ENCODE results near the gene TMC6.
"Not testable (repeated sequence)": the region's sequence is repeated elsewhere in the genome, so short reads cannot be mapped to it uniquely, and the experiment has no call there.

TMC6 gene

DNA sequence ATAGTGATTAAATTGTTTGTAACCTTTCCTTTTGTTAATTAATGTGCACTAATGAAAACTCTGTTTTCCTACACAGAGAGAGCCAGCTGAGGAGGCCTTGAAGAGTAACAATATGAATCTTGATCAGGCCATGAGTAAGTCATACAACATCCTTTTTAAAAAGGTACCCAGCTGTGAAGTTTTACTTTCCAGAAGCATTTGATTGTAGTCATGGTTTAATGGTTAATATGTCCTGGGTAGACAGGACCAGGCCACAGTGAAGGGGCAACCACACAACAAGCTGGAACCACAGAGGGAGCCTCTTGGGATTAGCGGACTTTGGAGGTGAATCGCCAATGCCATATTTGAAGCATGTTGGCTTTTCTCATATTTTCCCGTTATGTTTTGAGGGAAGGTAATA is 55.6 kb downstream of the TMC6 start:
- DNase-seq (ENCODE audit: extremely low read depth, insufficient read length) = no peak
- TF ChIP-seq, protein P1, sequence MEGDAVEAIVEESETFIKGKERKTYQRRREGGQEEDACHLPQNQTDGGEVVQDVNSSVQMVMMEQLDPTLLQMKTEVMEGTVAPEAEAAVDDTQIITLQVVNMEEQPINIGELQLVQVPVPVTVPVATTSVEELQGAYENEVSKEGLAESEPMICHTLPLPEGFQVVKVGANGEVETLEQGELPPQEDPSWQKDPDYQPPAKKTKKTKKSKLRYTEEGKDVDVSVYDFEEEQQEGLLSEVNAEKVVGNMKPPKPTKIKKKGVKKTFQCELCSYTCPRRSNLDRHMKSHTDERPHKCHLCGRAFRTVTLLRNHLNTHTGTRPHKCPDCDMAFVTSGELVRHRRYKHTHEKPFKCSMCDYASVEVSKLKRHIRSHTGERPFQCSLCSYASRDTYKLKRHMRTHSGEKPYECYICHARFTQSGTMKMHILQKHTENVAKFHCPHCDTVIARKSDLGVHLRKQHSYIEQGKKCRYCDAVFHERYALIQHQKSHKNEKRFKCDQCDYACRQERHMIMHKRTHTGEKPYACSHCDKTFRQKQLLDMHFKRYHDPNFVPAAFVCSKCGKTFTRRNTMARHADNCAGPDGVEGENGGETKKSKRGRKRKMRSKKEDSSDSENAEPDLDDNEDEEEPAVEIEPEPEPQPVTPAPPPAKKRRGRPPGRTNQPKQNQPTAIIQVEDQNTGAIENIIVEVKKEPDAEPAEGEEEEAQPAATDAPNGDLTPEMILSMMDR (IDR thresholded peaks at IDR 0.05; ENCODE audit: insufficient read depth, low read length, poor library complexity, severe bottlenecking) = no peak
- H3K27me3 ChIP-seq (replicated peaks; ENCODE audit: control insufficient read depth, insufficient read depth, low read length) = no peaks in the 10 kb centered on the region
- peaks cover 7% of the 10 kb centered on the region for H3K36me3 ChIP-seq (ENCODE audit: control insufficient read depth, insufficient read depth, low read length)
- H3K4me3 ChIP-seq (replicated peaks; ENCODE audit: low read depth, low read length) = no peak overlapping the region

DNA sequence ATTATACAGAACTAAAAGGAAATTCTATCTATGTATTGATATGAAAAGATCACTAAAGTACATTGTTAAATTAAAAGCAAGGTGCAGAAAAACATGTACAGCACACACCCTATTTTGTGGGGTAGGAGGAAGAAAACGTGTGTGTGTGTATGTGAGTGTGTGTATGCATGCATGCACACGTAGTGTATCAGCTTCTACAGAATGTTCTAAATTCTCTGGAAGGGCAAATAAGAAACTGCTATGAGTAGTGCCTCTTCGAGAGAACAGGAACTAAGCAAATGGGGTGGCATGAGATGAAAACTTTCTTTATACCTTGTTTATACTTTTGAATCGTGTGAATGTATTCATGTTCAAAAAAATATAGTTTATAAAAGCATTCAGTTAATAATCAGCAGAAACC is 58.9 kb downstream of the TMC6 start:
- TF ChIP-seq, protein P1 (IDR thresholded peaks at IDR 0.05; ENCODE audit: insufficient read depth, low read length, poor library complexity, severe bottlenecking) = no peak
- Histone ChIP-seq H3K36me3 (ENCODE audit: control insufficient read depth, insufficient read depth, low read length) (peaks cover 5% of the 10 kb centered on the region), H3K4me3 (replicated peaks; ENCODE audit: low read depth, low read length) (no peak overlapping the region), H3K27me3 (replicated peaks; ENCODE audit: control insufficient read depth, insufficient read depth, low read length) (no peaks in the 10 kb centered on the region)
- no peak for DNase-seq (ENCODE audit: extremely low read depth, insufficient read length)

DNA sequence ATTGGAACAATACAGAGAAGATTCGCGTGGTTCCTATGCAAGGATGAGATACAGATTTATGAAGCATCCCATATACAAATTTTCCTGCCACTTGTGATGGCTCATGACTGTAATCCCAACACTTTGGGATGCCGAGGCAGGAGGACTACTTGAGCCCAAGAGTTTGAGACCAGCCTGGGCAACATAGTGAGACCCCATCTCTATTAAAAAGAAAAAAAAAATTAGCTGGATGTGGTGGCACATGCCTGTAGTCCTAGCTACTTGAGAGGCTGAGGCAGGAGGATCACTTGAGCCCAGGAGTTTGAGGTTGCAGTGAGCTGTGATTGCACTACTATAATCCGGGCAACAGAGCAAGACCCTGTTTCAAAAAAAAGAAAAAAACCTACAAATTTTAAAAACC is 61.6 kb downstream of the TMC6 start:
- not testable (repeated sequence) for H3K36me3 ChIP-seq (ENCODE audit: control insufficient read depth, insufficient read depth, low read length); H3K4me3 ChIP-seq (replicated peaks; ENCODE audit: low read depth, low read length); DNase-seq (ENCODE audit: extremely low read depth, insufficient read length)

DNA sequence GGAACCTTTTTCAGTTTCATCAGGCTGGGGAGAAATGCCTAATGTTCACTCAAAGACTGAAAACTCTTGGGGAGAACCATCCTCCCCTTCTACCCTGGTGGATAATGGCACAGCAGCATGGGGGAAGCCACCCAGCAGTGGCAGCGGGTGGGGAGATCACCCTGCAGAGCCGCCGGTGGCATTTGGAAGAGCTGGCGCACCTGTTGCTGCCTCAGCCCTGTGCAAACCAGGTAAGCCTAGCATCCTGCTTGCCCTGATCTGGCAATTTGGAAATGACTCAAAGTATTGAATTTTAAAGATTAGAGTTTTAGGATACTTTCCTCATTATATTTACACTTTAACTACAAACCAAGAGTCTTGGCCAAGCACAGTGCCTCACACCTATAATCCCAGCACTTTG is 63.8 kb downstream of the TMC6 start:
- TF ChIP-seq, protein P1 (IDR thresholded peaks at IDR 0.05; ENCODE audit: insufficient read depth, low read length, poor library complexity, severe bottlenecking) = no peak
- Histone ChIP-seq H3K36me3 (ENCODE audit: control insufficient read depth, insufficient read depth, low read length) (no peaks in the 10 kb centered on the region), H3K27me3 (replicated peaks; ENCODE audit: control insufficient read depth, insufficient read depth, low read length) (no peaks in the 10 kb centered on the region), H3K4me3 (replicated peaks; ENCODE audit: low read depth, low read length) (no peak overlapping the region)
- DNase-seq (ENCODE audit: extremely low read depth, insufficient read length) = no peak

More for the DNA sequence above, 61.6 kb downstream of the TMC6 start:
- H3K27me3 ChIP-seq (replicated peaks; ENCODE audit: control insufficient read depth, insufficient read depth, low read length) = not testable (repeated sequence)

DNA sequence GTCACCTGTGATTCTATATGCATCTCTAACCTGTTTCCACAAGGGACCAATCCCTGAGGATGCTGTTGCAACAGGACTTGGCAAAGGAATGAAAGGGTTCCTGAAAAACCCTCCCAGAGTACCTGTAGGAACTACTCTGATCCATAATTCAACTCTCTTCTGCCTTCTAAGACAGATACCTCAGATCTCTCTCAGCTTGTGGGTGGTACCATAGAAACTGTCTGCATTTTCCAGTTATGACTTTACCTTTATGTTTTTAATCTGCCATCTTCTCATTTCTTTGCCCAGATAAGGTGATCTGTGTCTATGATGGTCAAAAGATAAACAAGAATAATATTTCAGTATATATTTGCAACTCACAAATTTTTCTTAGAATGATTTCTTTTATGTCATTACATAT is 65.1 kb downstream of the TMC6 start:
- H3K36me3 ChIP-seq (ENCODE audit: control insufficient read depth, insufficient read depth, low read length) = no peaks in the 10 kb centered on the region
- no peak for DNase-seq (ENCODE audit: extremely low read depth, insufficient read length)
- no peaks in the 10 kb centered on the region for H3K27me3 ChIP-seq (replicated peaks; ENCODE audit: control insufficient read depth, insufficient read depth, low read length)
- TF ChIP-seq, protein P1 (IDR thresholded peaks at IDR 0.05; ENCODE audit: insufficient read depth, low read length, poor library complexity, severe bottlenecking) = no peak
- H3K4me3 ChIP-seq (replicated peaks; ENCODE audit: low read depth, low read length) = no peak overlapping the region

DNA sequence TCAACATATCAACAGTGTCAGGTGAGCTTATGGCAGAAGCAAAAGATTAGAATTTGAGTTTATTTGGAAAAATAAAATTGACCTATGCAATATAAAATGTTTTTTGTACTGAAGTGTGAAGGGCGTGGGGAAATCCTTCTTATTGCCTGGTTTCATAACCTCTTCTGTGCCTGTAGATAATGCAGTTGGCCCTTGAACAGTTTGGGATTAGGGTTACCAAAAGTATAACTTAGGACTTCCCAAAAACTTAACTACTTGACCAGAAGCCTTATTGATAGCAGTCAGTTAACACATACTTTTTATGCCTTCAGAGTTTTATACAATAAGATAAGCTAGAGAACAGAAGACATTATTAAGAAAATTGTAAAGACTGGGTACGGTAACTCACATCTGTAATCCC is 66.0 kb downstream of the TMC6 start:
- H3K36me3 ChIP-seq (ENCODE audit: control insufficient read depth, insufficient read depth, low read length) = no peaks in the 10 kb centered on the region
- DNase-seq (ENCODE audit: extremely low read depth, insufficient read length) = no peak
- H3K4me3 ChIP-seq (replicated peaks; ENCODE audit: low read depth, low read length) = no peak overlapping the region
- no peaks in the 10 kb centered on the region for H3K27me3 ChIP-seq (replicated peaks; ENCODE audit: control insufficient read depth, insufficient read depth, low read length)
- TF ChIP-seq, protein P1 (IDR thresholded peaks at IDR 0.05; ENCODE audit: insufficient read depth, low read length, poor library complexity, severe bottlenecking) = no peak
